ENCODE data around the gene SPACDR. TPM values are rescaled to one million over a fixed set of nuclear protein-coding genes. Genes with fewer than 3 reads are reported as not detected.

SPACDR gene
- total RNA-seq, 4 donors from 2014 or later = 1.4 to 22.1 (median 1.8) TPM; not detected in 1

GRCh38 chr7:100437150-100438100, 26.6 kb downstream of the SPACDR start:
- peaks cover 7 to 8% of the 10 kb centered on the region in 2 donors for H3K4me1 ChIP-seq
- no peak overlapping the region for H3K4me3 ChIP-seq
- H3K27ac ChIP-seq = peak overlapping the region; percentile 94 to 96
- intact Hi-C loops (cut with DNase I; ENCODE audit: low total_unique reads) = no loop called here
- peak; percentile 8 to 11 for DNase-seq
- TF ChIP-seq POLR2A (IDR thresholded peaks at IDR 0.05) = no peak
- no peak for TF ChIP-seq CTCF (IDR thresholded peaks at IDR 0.05)
- no peaks in the 10 kb centered on the region for H3K27me3 ChIP-seq
- no peaks in the 10 kb centered on the region for H3K9me3 ChIP-seq
- no peaks in the 10 kb centered on the region for H3K36me3 ChIP-seq

GRCh38 chr7:100435401-100436304, 28.4 kb downstream of the SPACDR start:
- intact Hi-C loops (cut with DNase I; ENCODE audit: low total_unique reads) = no loop called here
- Histone ChIP-seq H3K4me1 (peaks cover 7 to 19% of the 10 kb centered on the region in 2 donors), H3K27me3 (no peaks in the 10 kb centered on the region), H3K36me3 (no peaks in the 10 kb centered on the region), H3K9me3 (no peaks in the 10 kb centered on the region), H3K4me3 (peak overlapping the region; percentile 73 to 93), H3K27ac (peak overlapping the region; percentile 94 to 96)
- peak in 1 of 2 donors; percentile 45 for DNase-seq
- no peak for TF ChIP-seq POLR2A (IDR thresholded peaks at IDR 0.05)
- TF ChIP-seq CTCF (IDR thresholded peaks at IDR 0.05) = no peak

- Histone ChIP-seq H3K27ac (peak overlapping the region in 1 of 2 donors; percentile 96), H3K27me3 (no peaks in the 10 kb centered on the region), H3K9me3 (no peaks in the 10 kb centered on the region), H3K36me3 (no peaks in the 10 kb centered on the region), H3K4me3 (no peak overlapping the region), H3K4me1 (peaks cover 7 to 22% of the 10 kb centered on the region in 2 donors)
- intact Hi-C loops (cut with DNase I; ENCODE audit: low total_unique reads) = no loop called here
- DNase-seq = no peak
- TF ChIP-seq POLR2A (IDR thresholded peaks at IDR 0.05) = no peak
- no peak for TF ChIP-seq CTCF (IDR thresholded peaks at IDR 0.05)
Observed at GRCh38 chr7:100434297-100435144, 29.5 kb downstream of the SPACDR start.

- DNase-seq = no peak
- no peak overlapping the region for H3K27ac ChIP-seq
- H3K4me1 ChIP-seq = peaks cover 7 to 22% of the 10 kb centered on the region in 2 donors
- H3K27me3 ChIP-seq = no peaks in the 10 kb centered on the region
- H3K4me3 ChIP-seq = no peak overlapping the region
- intact Hi-C loops (cut with DNase I; ENCODE audit: low total_unique reads) = no loop called here
- no peak for TF ChIP-seq CTCF (IDR thresholded peaks at IDR 0.05)
- no peak for TF ChIP-seq POLR2A (IDR thresholded peaks at IDR 0.05)
- H3K36me3 ChIP-seq = no peaks in the 10 kb centered on the region
- H3K9me3 ChIP-seq = no peaks in the 10 kb centered on the region
Observed at GRCh38 chr7:100433592-100434296, 30.3 kb downstream of the SPACDR start.
